ENCODE data around the gene TPSG1. TPM values are rescaled to one million over a fixed set of nuclear protein-coding genes. Genes with fewer than 3 reads are reported as not detected.

Gene TPSG1
- total RNA-seq, 2 donors from 2014 or later: 32.6 to 34.3 TPM

GRCh38 chr16:1171854-1172428 is 53.1 kb downstream of the TPSG1 start:
- no peak for TF ChIP-seq CTCF (IDR thresholded peaks at IDR 0.05)
- no peaks in the 10 kb centered on the region for H3K9me3 ChIP-seq
- no peak overlapping the region for H3K4me3 ChIP-seq
- DNase-seq: no peak
- H3K9ac ChIP-seq (ENCODE audit: low read depth in 2 of 2, low read length in 2 of 2): no peak overlapping the region
- intact Hi-C loops (cut with DNase I): no loop called here
- no peaks in the 10 kb centered on the region for H3K36me3 ChIP-seq
- H3K27me3 ChIP-seq: no peaks in the 10 kb centered on the region
- H3K4me1 ChIP-seq: no peaks in the 10 kb centered on the region
- H3K27ac ChIP-seq: no peak overlapping the region

Other genes starting within 250 kb of the TPSG1 start
- under 1 TPM; 0.20 to 0.61 TPM for gene SOX8, start 243.5 kb downstream of the TPSG1 start, total RNA-seq
- under 1 TPM; 0.24 to 0.37 TPM for gene SSTR5, start 152.5 kb downstream of the TPSG1 start, total RNA-seq
- gene C1QTNF8, start 129.0 kb downstream of the TPSG1 start, total RNA-seq: not detected
- 10 to 100 TPM in 1 of 2 donors, 1 to 10 TPM in 1; 2.1 to 14.6 TPM for gene CACNA1H, start 72.2 kb downstream of the TPSG1 start, total RNA-seq
- gene TPSB2, start 4.9 kb upstream of the TPSG1 start, total RNA-seq: 10 to 100 TPM; 39.1 to 92.9 TPM
- gene TPSAB1, start 15.4 kb upstream of the TPSG1 start, total RNA-seq: 10 to 100 TPM; 30.4 to 62.1 TPM
- gene TPSD1, start 30.8 kb upstream of the TPSG1 start, total RNA-seq: under 1 TPM; 0.19 to 0.64 TPM
- gene UBE2I, start 84.4 kb upstream of the TPSG1 start, total RNA-seq: 100 to 1,000 TPM; 101 to 143 TPM
- 1 to 10 TPM; 5.5 to 9.8 TPM for gene BAIAP3, start 108.4 kb upstream of the TPSG1 start, total RNA-seq
- 10 to 100 TPM; 39.6 to 74.4 TPM for gene TSR3, start 126.6 kb upstream of the TPSG1 start, total RNA-seq
- 10 to 100 TPM; 48.2 to 59.1 TPM for gene GNPTG, start 126.7 kb upstream of the TPSG1 start, total RNA-seq
- gene UNKL, start 189.4 kb upstream of the TPSG1 start, total RNA-seq: 10 to 100 TPM; 11.1 to 11.8 TPM
- 10 to 100 TPM; 14.0 to 21.6 TPM for gene UQCC4, start 195.5 kb upstream of the TPSG1 start, total RNA-seq
- under 1 TPM; 0.27 TPM for gene PERCC1, start 205.8 kb upstream of the TPSG1 start, total RNA-seq
- gene CCDC154, start 219.3 kb upstream of the TPSG1 start, total RNA-seq: 1 to 10 TPM in 1 of 2 donors, under 1 TPM in 1; 0.56 to 1.6 TPM
- gene CLCN7, start 249.8 kb upstream of the TPSG1 start, total RNA-seq: 10 to 100 TPM; 42.4 to 61.5 TPM

All from colonic mucosa (tissue), 4 donors.